Activated gamma-delta T cell treated with anti-CD3 and anti-CD28 coated beads, Interleukin-2, amount 50 U/mL, for 16 hours (primary cell): ENCODE results near the gene APOE.
A peak's percentile ranks its signal among the peaks of the same experiment; 100 is the strongest.

ENCODE experiments used
- DNase-seq: peaks from one replicate; pipeline ENCODE4 v3.0.0-alpha.2; 2020; ENCODE audit warnings: low read depth

The APOE gene

DNA sequence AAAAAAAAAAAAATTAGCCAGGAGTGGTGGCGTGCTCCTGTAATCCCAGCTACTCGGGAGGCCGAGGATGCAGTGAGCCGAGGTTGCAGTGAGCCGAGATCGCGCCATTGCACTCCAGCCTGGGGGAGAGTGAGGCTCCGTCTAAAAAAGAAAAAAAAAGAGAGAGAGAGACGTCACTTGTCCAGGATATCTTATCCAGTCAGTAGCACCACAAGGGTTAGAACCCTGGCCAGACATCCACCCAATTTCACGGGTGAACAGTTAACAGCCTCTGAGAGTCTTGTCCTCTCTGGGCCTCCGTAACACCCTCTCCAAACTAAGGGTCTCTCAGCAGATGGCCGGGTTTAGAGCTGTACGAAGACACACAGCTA is 48.7 kb downstream of the APOE start:
- DNase-seq, result no peak

- peak; percentile 93 for DNase-seq
These were observed 49.3 kb downstream of the APOE start, which contains the start of gene CLPTM1 for GRCh38 chr19:44954649-44955504. CLPTM1 (plus strand) TSS chr19:44955380; CDS start chr19:44955396, 16 bp downstream.

DNA sequence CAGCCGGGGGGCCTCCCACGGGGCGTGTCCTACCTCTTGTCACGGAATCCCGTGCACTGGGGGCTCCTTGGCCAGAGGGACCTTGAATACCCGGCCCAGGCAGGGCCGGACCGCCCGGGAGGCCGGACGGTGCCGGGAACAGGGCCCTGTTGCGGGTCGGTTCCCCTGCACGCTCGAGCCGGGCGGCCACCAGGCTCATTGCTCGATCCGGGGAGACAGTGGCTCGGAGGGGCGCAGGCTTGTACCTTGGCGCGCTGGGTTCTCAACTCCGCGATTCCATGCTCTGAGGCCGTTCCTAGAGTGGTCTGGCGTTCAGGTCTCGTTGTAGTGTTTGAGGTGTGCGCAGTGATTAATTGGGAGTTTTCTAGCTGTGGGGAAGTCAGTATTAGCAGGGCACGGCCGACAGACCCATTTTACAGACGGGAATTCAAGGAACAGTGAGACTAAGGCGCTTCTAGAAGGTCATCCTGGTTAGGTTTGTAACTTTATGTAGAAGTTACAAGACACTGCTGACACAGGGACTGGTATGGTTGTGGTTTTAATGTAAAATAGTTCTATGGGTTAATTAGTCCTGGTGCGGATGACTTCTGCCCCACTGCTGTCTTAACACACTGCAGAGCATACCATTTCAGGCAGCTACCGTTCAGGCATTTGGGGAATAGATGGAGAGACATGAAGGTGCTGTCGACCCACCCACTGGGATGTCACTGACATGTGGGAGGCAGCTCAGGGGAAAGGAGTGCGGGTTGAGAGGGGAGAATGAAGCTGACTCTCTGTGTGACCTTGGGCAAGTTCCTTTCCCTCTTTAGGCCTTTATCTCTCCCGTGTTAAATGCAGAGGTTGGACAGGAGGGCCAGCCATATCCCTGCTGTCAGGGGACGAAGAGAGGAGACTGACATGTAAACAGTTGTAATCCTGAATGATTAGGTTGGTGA is 50.2 kb downstream of the APOE start:
- DNase-seq, result no peak

- DNase-seq, result no peak
These were observed 51.9 kb downstream of the APOE start for GRCh38 chr19:44957526-44957925.

GRCh38 chr19:44958090-44958489 is 52.5 kb downstream of the APOE start:
- no peak for DNase-seq
